GM19240 (cell line): ENCODE results near the gene KCNA5.
A peak's percentile ranks its signal among the peaks of the same experiment; 100 is the strongest.

Experiments used
- DNase-seq: peaks from one replicate; pipeline ENCODE4 v3.0.0; 2011; ENCODE audit warnings: low spot score; ENCODE audit not compliant: insufficient read length

KCNA5 gene

DNA sequence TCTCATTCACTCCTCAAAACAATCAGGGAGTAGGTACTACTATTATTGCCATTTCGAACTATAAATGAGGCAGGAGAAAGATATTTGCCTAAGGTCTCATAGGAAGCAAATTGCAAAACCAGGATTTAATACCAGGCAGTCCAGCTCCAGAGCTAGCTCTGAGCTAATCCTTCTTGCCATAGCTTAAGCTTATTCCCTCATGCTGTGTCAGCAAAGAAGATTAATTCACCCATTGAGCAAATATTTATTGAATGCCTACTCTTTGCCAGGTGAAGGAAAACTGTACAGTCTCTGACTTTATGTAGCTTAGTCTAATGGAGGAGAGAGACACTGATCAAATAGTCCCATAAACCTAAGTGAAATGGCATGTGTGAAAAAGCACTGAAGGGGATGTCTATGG, 19.5 kb downstream of the KCNA5 start:
- no peak for DNase-seq

DNA sequence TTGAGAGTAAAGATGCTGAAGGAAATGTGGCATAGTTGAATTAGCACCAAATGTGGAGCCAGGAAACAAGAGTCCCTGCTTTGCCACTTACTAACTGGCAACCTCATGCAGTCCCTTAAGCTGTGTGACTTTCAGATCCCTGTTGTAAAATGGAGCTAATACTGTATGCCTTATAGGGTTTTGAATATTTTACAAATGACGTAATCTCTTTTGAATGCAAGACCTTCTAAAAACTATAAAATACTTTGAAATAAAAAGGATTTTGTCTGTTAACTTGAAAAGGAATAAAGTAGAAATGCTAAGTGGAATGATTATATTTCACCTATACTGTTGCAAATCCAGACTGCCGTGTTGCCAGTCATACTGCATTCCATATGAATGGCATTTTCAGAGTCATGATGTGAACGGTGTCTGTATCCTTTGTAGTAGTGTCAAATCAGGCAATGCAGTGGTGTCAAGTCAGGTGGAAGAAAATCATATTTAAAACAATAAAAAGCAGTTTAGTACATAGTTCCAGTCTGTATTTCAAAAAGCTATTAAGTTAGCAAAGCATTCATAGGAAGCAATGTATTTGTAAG, 21.3 kb downstream of the KCNA5 start:
- no peak for DNase-seq

DNA sequence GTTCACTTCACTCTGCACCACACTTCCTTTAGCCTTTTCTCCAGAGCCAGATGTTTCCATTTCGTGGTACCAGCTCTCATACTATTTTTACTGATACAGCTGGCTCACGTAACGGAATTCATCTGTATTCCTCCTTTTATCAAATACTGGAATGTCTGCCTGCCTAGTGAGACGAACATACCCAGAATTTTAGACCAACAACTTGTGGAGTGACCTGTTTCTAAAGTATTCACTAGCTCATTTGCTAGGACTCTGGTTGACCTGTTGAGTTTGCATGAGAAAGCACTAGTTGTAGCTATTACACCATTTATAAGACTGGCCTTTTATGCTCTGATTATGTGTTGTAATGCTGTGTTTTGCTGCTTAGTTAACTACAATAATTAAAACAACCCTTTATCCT, 22.6 kb downstream of the KCNA5 start:
- no peak for DNase-seq

DNA sequence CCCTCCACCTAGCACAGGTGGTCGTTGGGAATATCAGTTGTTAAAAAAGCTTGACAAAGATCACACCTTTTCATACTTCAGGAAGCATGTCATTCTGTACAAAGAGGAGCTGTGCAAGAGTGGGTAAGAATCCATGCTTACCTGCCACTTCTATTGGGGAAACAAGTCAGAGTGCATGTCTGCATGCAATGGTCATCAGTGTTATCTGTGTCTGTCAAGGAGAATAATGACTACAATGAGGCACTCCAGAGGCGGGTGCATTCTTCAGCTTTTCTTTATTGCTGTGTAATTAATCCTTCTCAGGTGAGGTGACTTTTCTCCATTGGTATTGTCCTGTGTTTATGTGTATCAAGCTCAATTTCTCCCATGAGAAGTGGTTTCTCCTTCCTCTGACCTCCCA, 24.4 kb downstream of the KCNA5 start:
- no peak for DNase-seq

DNA sequence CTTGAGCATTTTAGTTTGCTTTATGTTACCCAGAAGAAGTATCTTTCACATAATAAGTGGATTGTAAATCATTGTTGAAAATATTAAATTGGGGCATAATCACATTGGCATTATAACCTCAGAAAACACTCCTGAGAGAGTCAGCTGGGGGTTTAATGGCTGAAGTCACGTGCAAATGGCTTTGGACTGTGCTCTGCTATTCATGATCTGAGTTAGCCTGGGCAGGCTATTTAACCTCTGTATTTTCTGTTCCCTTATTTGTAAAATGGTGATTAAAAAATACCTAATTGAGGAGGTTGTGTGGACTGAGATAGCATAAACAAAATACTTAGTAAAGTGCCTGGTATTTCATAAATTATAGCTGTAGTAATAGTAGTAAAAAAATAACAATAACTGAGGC, 24.9 kb downstream of the KCNA5 start:
- DNase-seq, result no peak

DNA sequence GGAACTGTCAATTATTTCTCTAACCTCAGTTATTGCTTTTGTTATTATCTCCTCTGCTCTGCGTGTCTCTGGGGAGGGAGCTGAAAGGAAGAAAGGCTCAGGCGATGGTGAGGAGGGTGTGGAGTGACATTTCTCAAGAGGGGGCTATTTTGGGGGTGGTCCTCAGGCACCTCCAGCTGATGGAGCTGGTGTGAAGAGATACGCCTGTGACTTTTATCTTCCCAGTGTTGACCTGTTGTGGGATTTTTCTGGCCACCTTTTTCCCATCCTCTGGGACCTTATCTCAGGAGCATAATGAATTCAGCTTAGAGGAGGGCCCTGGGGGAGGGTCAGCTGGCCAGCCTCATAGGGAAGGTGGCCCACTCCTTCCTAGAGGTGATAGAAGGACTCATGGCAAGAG, 26.4 kb downstream of the KCNA5 start:
- DNase-seq, result no peak

DNA sequence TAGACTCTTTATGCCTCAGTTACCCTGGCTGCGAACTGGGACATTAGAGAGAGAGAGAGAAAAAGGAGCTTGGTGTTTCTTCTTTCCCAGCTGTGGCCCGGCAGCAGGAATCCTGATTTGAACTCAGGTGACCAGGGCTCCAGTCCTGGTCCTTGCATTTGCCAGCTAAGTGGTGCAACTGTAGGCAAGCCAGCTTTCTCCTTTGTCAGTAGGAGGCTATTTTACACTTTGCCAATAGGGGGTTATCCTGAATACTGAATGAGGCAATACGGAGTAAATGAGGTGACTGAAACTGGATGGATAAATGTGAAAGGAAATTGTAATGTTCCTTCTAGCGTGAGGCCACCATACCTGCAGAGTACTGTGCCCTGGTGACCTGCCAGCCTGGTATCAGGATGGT, 27.8 kb downstream of the KCNA5 start:
- no peak for DNase-seq

DNA sequence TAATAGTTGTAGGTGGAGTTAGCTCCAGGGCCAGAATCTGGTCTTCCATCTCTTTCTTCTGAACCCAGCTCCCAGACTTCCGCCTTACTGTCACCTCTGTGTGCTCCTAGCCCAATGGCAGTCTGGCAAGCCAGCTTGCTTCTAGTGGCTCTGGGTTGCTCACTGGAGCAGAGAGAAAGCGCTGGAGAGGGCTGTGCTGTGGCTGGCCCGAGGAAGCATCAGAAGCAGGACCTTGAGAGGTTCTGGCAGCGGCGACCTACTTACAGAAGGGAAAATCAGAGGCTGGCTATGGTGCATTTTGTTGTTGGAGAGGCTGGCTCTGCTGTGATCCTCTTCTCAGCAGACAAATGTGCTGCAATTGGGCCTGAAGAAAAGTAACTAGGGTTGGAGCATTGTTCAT, 28.6 kb downstream of the KCNA5 start:
- DNase-seq, result no peak

DNA sequence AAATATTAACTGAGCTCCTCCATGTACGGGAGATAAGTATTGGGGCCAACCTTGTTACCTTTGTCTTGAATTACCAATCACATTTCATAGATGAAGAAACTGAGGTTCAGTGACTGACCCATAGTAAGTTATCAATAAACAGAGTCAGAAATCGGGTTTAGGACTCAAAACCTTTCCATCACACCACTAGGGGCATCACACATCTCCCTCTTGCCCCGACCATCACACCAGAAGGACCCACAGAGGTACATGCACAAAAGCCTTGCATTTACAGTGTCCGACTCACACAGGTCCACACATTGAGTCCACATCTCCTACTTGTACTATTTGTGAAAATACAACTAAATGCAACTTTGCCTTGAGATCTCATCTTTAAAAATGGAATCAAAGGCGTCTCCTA, 29.4 kb downstream of the KCNA5 start:
- DNase-seq, result no peak

DNA sequence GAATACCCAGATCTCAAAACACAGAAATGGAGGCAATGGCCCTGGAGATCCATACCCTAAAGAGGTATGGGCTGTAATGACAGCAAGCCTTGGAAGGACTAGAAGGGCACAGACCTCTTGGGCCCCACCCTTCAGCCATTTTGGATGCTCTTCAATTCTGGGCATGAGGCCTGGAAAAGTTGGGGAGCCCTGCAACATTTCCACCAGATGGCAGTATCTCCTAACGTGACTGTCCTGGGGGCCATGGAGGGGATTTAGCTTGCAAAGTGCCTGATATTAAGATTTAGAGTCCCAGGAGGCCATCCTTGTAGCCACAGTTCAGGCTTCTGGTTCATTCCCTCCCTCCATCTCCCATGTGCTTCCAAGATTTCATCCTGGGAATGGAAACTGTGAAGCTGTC, 30.2 kb downstream of the KCNA5 start:
- no peak for DNase-seq

DNA sequence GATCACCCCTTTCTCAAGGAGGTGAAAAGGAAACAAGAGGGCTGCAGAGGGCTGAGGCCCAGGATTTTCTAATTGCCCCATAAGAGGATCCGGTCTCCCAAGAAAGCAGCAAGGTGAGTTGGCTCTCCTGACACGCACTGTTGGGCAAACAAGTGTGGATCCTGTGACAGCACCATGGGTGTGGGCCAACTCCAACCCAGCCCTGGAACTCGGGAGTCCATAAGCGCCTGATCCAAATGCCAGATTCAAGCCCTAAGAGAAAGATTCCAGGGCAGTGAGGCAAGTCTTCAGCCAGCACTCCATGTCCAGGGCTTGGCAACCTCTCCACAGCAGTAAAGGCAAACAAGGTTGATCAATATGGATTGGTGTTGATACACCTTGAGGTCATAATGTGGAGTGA, 33.1 kb downstream of the KCNA5 start:
- DNase-seq, result no peak

DNA sequence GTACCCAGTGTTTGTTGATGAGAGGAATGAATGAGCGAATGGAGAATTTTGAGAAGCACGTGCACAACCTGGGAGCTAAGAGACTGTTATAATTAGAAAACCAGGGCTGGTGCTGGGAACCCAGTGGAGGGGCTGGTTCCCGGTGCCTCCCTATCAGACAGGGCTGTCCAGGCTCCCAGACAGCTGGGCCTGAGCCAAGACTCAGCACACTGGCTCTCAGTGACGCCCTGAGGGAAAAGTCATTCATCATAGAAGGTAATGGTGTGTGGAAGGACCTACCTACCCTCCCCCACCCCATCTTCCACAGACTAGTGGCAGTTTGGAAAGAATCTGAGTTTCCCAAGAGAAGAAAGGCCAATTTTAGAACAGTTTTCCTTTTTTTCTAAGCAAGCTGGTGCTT, 34.7 kb downstream of the KCNA5 start:
- no peak for DNase-seq

DNA sequence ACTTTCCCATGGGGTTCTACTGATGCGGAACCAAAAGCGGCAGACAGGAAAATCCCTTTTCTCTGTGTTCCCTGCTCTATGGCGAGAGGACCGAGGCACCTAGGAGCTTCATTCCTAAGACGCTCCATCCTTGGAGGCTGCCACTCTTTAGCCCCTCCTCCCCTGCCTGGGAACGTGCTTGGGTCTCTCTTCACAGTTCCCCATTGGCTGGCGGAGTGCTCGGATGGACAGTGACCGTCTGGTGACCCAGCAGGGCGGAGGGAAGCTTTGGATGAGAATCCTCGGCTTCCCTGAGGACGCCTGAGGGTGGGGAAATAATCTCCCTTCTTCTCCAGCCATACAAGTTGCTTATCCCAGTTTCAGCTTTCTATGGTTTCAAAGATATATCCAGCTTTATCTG, 37.3 kb downstream of the KCNA5 start:
- no peak for DNase-seq

DNA sequence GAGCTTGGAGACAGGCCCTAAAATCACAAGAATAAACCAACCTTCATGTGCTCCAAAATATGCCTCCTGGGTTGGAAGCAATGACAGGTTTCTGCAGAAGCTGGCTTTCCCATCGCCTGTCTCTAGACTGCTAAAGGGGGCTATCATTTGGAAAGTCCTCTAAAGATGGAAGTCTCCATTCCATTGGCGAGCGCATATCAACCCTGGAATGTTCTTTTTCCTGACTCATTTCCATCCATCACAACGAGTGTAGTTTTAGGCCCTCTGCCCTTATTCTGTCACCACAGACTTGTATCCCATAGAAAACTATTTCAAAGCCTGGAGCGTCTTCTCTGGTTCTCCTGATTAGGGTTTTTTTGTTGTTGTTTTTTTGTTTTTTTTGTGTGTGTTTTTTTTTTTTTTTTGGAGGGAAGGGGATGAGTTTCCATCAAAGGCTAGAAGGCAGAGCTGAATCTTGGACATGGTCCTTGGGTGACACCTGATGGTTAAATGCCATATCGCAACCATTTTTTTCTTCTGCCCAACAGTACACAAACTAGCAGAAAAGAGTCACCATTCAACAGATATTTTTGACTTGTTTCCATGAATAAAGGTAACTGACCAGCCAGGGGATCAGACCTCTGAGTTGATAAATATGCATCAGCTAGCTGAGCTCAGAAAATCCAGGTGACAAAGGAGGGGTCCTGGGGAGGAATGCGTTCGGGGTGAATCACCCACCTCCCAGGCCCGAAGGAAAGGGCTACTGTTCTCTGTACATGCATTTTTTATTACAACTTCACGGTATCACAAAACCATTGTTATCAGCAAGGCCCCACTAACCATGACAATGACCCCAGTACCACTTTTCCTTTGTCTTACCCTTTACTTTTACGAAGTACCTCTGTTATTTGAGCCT, 40.5 kb downstream of the KCNA5 start:
- DNase-seq, result peak; percentile 58

DNA sequence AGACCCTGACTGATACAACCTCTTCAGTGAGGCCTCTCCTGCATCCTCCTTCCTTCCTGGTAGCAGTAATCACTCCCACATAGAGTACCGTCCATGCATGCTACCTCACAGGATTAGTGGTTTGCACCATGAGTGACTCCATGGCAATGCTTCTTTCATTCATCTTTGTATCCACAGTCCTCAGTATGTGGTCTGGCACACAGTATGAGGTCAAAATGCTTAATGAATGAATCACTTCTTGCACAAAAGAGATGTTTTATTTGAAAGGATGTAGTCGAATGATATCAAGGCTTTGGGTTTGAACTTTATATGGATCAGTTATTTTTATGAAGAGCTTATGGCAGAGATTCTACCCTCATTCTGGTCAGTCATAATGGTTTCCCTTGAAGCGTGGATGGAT, 42.2 kb downstream of the KCNA5 start:
- no peak for DNase-seq

DNA sequence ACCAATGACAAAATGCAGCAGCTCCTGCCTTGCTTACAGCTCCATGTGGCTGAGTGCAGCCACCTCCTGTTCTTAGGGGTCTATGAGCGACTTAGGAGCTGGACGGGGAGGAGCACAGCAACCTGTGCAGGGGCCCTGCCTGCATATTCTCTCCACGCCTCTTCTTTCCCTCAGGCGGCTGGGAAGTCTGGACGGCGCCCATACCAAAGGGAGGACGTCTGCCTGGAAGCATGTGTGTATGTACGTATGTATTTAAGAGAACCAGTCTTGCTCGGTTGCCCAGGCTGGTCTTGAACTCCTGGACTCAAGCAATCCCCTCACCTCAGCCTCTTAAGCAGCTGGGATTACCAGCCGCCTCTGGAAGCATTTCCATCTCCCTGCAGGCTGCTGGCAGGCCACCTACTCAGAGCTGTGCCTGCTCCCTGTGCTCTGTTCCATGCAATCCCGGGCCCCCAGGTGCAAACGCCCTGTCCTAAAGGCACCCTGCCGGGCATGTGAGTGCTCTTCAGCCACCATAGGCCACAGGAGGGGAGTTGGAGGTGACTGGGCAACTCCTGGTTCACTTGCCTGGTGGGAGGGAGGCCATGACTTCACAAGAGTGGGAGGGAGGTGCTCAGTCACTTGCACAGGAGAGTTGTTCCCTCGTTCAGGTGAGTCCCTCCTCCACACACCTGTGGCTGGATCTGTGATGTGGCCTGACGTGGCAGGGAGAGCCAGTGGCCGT, 44.3 kb downstream of the KCNA5 start:
- DNase-seq, result no peak

DNA sequence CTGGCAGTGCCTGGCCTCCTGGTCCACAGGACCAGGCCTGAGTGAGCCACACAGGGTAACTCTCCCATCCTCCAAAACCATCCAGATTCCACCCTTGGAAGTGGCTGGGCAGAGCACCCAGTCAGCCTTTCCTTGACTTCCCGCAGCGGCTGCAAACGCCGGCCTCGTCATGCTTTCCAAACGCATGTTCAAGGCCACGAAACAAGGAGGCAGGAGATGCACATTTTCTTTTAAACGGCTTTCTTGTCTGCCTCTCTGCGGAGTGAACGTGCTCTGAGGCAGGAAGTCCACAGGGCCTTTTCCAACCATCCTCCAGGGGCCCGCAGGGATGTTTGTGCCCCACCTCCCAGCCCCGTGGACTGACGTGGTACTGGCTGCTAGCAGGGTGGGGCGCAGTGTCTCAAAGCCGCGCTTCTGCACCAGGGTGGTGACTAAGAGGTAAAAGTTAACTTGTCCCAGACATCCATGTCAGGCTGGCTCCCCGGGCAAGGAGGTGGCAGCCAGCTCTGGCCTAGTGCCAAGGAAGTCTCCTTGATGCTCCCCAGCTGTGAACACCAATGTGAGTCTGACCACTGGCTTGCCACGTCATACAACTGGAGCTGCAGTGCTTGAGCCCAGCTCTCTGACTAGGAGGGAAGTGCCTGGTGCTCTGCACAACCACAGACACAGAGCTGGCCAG, 45.0 kb downstream of the KCNA5 start:
- DNase-seq, result no peak

DNA sequence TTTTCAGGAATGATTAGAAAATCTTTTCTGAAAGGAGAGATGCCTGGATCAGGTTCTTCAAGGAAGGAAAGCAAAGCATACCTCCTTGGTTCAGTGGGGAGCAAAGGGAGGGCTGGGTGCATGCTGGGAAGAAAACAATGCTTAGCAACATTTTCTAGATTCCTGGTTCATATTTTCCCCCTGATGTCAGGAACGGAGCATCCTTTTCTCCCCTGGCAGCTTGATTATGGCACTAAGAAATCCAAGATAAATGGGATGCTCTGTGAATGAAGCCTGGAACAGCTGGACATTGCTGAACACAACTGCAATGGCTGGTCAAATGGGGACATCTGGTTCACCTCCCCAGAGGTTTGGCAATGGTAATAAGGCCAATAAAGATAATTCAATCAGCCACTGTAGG, 50.9 kb downstream of the KCNA5 start:
- no peak for DNase-seq

DNA sequence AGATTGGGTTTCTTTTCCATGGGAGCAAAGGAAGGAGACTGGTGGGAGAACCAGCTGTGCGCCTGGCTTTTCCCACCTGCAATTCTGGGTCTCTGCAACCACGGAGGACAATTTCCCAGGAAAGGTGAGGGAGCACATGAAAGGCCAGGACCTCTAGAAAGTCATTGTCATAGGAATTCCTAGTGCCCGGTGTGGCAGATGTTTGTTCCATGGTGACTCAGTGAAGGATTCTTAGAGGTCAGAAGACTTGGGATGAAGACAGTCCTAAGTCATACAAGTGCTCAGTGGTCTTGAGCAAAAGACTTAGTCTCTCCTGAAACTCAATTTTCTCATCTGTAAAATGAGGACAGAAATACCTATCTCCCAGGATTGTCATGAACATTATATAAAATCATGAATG, 51.3 kb downstream of the KCNA5 start:
- DNase-seq, result no peak
